Measurements from ENCODE around the gene OR2T8.

Gene OR2T8

GRCh38 chr1:247919952-247920351, at the start of gene OR2T8:
Gene OR2T8, plus strand, starts transcription at chr1:247920252. Its CDS starts 766 bp downstream, at chr1:247921018.
- DNase-seq = no peak

- no peak for DNase-seq
These were observed 36.7 kb upstream of the OR2T8 start for GRCh38 chr1:247883346-247883745.

GRCh38 chr1:247884797-247885413, 35.1 kb upstream of the OR2T8 start:
- DNase-seq = no peak

GRCh38 chr1:247895163-247895637, 24.9 kb upstream of the OR2T8 start, which contains the start of gene OR2W3:
Gene OR2W3, plus strand, starts transcription at chr1:247895587. Its CDS starts 0 bp downstream, at chr1:247895587.
- DNase-seq = no peak

GRCh38 chr1:247895976-247896375, 24.1 kb upstream of the OR2T8 start:
- no peak for DNase-seq

GRCh38 chr1:247904122-247904521, 15.9 kb upstream of the OR2T8 start:
- no peak for DNase-seq

- DNase-seq = no peak
These were observed 14.9 kb upstream of the OR2T8 start for GRCh38 chr1:247905181-247905580.

- DNase-seq = no peak
These were observed 14.0 kb upstream of the OR2T8 start for GRCh38 chr1:247905910-247906503.

GRCh38 chr1:247906504-247907047, 13.5 kb upstream of the OR2T8 start:
- DNase-seq = no peak

GRCh38 chr1:247908766-247909165, 11.3 kb upstream of the OR2T8 start:
- DNase-seq = no peak

GRCh38 chr1:247913786-247914185, 6.3 kb upstream of the OR2T8 start:
- DNase-seq = no peak

GRCh38 chr1:247914941-247915662, 5.0 kb upstream of the OR2T8 start:
- DNase-seq = no peak

- no peak for DNase-seq
These were observed 3.9 kb downstream of the OR2T8 start for GRCh38 chr1:247923941-247924340.

- no peak for DNase-seq
These were observed 4.8 kb downstream of the OR2T8 start, which contains the start of gene OR2AJ1 for GRCh38 chr1:247924868-247925267. Gene OR2AJ1, plus strand, starts transcription at chr1:247924889. Its CDS starts 8,880 bp downstream, at chr1:247933769.

GRCh38 chr1:247933989-247934388, 13.9 kb downstream of the OR2T8 start:
- no peak for DNase-seq

- no peak for DNase-seq
These were observed 15.7 kb downstream of the OR2T8 start for GRCh38 chr1:247935781-247936180.

- no peak for DNase-seq
These were observed 16.4 kb downstream of the OR2T8 start for GRCh38 chr1:247936415-247936814.

GRCh38 chr1:247936965-247937734, 17.1 kb downstream of the OR2T8 start:
- peak; percentile 44 for DNase-seq

- no peak for DNase-seq
These were observed 22.6 kb downstream of the OR2T8 start for GRCh38 chr1:247942624-247943023.

GRCh38 chr1:247948558-247948957, 28.5 kb downstream of the OR2T8 start, which contains the start of gene OR2L8:
Gene OR2L8, plus strand, starts transcription at chr1:247948858. Its CDS starts 0 bp downstream, at chr1:247948858.
- no peak for DNase-seq

GRCh38 chr1:247953408-247953807, 33.4 kb downstream of the OR2T8 start:
- no peak for DNase-seq

GRCh38 chr1:247961791-247962190, 41.7 kb downstream of the OR2T8 start:
- no peak for DNase-seq
